Neural progenitor cell (in vitro differentiated cells): Measurements from ENCODE around the gene TPI1.

Experiments
- EZH2 ChIP-seq: fragments of 200-600 bp; sonication (generic); IDR thresholded peaks from 2 replicates; pipeline ENCODE4 v1.6.1; 2017; ENCODE audit warnings: antibody characterized with exemption, mild to moderate bottlenecking, moderate library complexity
- TF ChIP-seq, protein P1 (sequence below): fragments of 200-600 bp; sonication (generic); IDR thresholded peaks from 2 replicates; pipeline ENCODE4 v1.5.1; 2017; ENCODE audit warnings: antibody characterized with exemption, mild to moderate bottlenecking

GRCh38 chr12:6854036-6854435 lies 13.3 kb upstream of the TPI1 start:
- TF ChIP-seq EZH2 = no peak
- TF ChIP-seq, protein P1, sequence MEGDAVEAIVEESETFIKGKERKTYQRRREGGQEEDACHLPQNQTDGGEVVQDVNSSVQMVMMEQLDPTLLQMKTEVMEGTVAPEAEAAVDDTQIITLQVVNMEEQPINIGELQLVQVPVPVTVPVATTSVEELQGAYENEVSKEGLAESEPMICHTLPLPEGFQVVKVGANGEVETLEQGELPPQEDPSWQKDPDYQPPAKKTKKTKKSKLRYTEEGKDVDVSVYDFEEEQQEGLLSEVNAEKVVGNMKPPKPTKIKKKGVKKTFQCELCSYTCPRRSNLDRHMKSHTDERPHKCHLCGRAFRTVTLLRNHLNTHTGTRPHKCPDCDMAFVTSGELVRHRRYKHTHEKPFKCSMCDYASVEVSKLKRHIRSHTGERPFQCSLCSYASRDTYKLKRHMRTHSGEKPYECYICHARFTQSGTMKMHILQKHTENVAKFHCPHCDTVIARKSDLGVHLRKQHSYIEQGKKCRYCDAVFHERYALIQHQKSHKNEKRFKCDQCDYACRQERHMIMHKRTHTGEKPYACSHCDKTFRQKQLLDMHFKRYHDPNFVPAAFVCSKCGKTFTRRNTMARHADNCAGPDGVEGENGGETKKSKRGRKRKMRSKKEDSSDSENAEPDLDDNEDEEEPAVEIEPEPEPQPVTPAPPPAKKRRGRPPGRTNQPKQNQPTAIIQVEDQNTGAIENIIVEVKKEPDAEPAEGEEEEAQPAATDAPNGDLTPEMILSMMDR = no peak
